B cell (primary cell): ENCODE data around the gene VTI1A. TPM values are rescaled to one million over a fixed set of nuclear protein-coding genes. Genes with fewer than 3 reads are reported as not detected.
"Not testable (repeated sequence)": the region's sequence is repeated elsewhere in the genome, so short reads cannot be mapped to it uniquely, and the experiment has no call there.

ENCODE experiments used
- ATAC-seq: fragments of 200-7000 bp; cut with Tn5 transposase; one replicate; pipeline ENCODE4 v1.10.0; 2021; ENCODE audit warnings: low read depth, mild to moderate bottlenecking, moderate number of reproducible peaks, moderate library complexity
- CTCF ChIA-PET: fragments of 350-600 bp; sonication (Branson Sonifier 250); formaldehyde crosslinking; loops from one replicate; lab custom pipeline; 2021; ENCODE audit warnings: antibody characterized with exemption, inconsistent platforms; lab: Charles Lee
- POLR2A ChIA-PET: fragments of 350-600 bp; sonication (Branson Sonifier 250); formaldehyde crosslinking; loops from one replicate; lab custom pipeline; 2021; ENCODE audit warnings: antibody characterized with exemption; lab: Charles Lee
- DNase-seq: peaks from one replicate; pipeline ENCODE4 v3.0.0; 2013
- H2AFZ ChIP-seq: 2 replicates; pipeline ENCODE4 v1.6.1; 2012; ENCODE audit warnings: mild to moderate bottlenecking, low read depth, low read length; ENCODE audit not compliant: insufficient read depth, poor library complexity, severe bottlenecking
- H3K27ac ChIP-seq, 2 donors: 1 replicate in 1 of 2; 2 replicates in 1 of 2; pipeline ENCODE4 v1.5.1; 2012 to 2013; ENCODE audit warnings: low read length in 2 of 2, mild to moderate bottlenecking in 2 of 2, moderate library complexity in 1 of 2
- H3K27me3 ChIP-seq, 4 experiments: fragments of 200-600 bp in 1 of 4; sonication (generic) in 1 of 4; replicated peaks in 1 of 4; 1 replicate in 2 of 4; 2 replicates in 2 of 4; pipeline versions ENCODE4 v1.6.1 to v1.7.0; 2013 to 2016; ENCODE audit warnings: low read length in 3 of 4, mild to moderate bottlenecking in 2 of 4, mixed read lengths in 1 of 4, moderate library complexity in 1 of 4; ENCODE audit not compliant: insufficient read depth in 4 of 4, control insufficient read depth in 3 of 4; ENCODE audit errors: control extremely low read depth in 1 of 4
- H3K36me3 ChIP-seq, 2 experiments: replicated peaks in 1 of 2; 1 replicate in 1 of 2; 2 replicates in 1 of 2; pipeline versions ENCODE4 v1.6.1 to v1.7.1; 2013; ENCODE audit warnings: low read length in 1 of 2; ENCODE audit not compliant: insufficient read depth in 2 of 2, control insufficient read depth in 1 of 2; ENCODE audit errors: control extremely low read depth in 1 of 2, extremely low read depth in 1 of 2
- H3K4me1 ChIP-seq, 2 donors: fragments of 200-600 bp in 1 of 2; sonication (generic) in 1 of 2; 1 replicate in 1 of 2; 2 replicates in 1 of 2; pipeline versions ENCODE4 v1.5.1 to v1.6.1; 2013 to 2017; ENCODE audit warnings: low read length in 2 of 2; ENCODE audit not compliant: control insufficient read depth in 2 of 2, insufficient read depth in 2 of 2
- H3K4me2 ChIP-seq: replicated peaks from 2 replicates; pipeline ENCODE3; 2012; ENCODE audit warnings: mild to moderate bottlenecking, low read depth, low read length; ENCODE audit not compliant: poor library complexity, severe bottlenecking
- H3K4me3 ChIP-seq, 5 experiments: fragments of 200-600 bp in 1 of 5; sonication (generic) in 1 of 5; 1 replicate in 3 of 5; 2 replicates in 2 of 5; pipeline versions ENCODE4 v1.5.1 to v1.7.0; 2011 to 2016; ENCODE audit warnings: low read length in 4 of 5, mild to moderate bottlenecking in 4 of 5, low read depth in 2 of 5, control low read depth in 1 of 5, moderate library complexity in 1 of 5; ENCODE audit not compliant: insufficient read depth in 1 of 5; ENCODE audit errors: control extremely low read depth in 1 of 5, extremely low read depth in 1 of 5
- H3K79me2 ChIP-seq: fragments of 200-600 bp; sonication (generic); one replicate; pipeline ENCODE4 v1.6.0; 2016; ENCODE audit warnings: low read length; ENCODE audit not compliant: control insufficient read depth, insufficient read depth
- H3K9ac ChIP-seq: fragments of 200-600 bp; sonication (generic); 2 replicates; pipeline ENCODE4 v1.6.1; 2017; ENCODE audit warnings: mild to moderate bottlenecking, low read length, moderate library complexity
- H3K9me3 ChIP-seq, 3 donors: one replicate each; pipeline versions ENCODE4 v1.6.1 to v1.7.1; 2013; ENCODE audit warnings: low read length in 2 of 3; ENCODE audit not compliant: control insufficient read depth in 2 of 3, insufficient read depth in 1 of 3; ENCODE audit errors: control extremely low read depth in 1 of 3
- H4K20me1 ChIP-seq: 2 replicates; pipeline ENCODE4 v1.6.0; 2012; ENCODE audit warnings: mild to moderate bottlenecking, low read length; ENCODE audit not compliant: insufficient read depth, control insufficient read depth, poor library complexity, severe bottlenecking
- H3K27ac Mint-ChIP-seq: one replicate; pipeline ENCODE4 v1.8.0; 2021; ENCODE audit warnings: mixed read lengths
- H3K27me3 Mint-ChIP-seq: one replicate; pipeline ENCODE4 v1.8.0; 2021; ENCODE audit warnings: mixed read lengths
- H3K4me1 Mint-ChIP-seq: one replicate; pipeline ENCODE4 v1.8.0; 2021; ENCODE audit warnings: mixed read lengths
- H3K4me3 Mint-ChIP-seq: one replicate; pipeline ENCODE4 v1.8.0; 2021; ENCODE audit warnings: mixed read lengths
- H3K9me3 Mint-ChIP-seq: one replicate; pipeline ENCODE4 v1.8.0; 2022; ENCODE audit warnings: mixed read lengths; ENCODE audit not compliant: insufficient read depth
- EZH2 ChIP-seq: IDR thresholded peaks from 2 replicates; pipeline ENCODE4 v1.6.1; 2012; ENCODE audit warnings: borderline replicate concordance, low read depth, mild to moderate bottlenecking, moderate library complexity, low read length; ENCODE audit not compliant: insufficient read depth, poor library complexity, severe bottlenecking
- WGBS: methylation state at CpG from one replicate; pipeline ENCODE4 v1.1.5; 2013; ENCODE audit warnings: missing lambda C conversion rate; ENCODE audit not compliant: insufficient coverage; 5-methylcytosine and 5-hydroxymethylcytosine counted together
- intact Hi-C: fragments of 100-400 bp; cut with micrococcal nuclease; formaldehyde crosslinking; loops from one replicate; pipeline ENCODE4 v1.10.0; 2022
- polyA plus RNA-seq: library from polyadenylated mRNA; depleted of rRNA; stranded (reverse); fragments of >200 nt; gene quantifications from 2 replicates; pipeline ENCODE4 v1.2.3, GENCODE V29; 2012
- total RNA-seq, 2 donors: library from RNA; stranded (reverse); fragments of 120-200 nt in 1 of 2; gene quantifications; 1 replicate in 1 of 2; 2 replicates in 1 of 2; pipeline versions ENCODE4 v1.2.3 to v1.2.4, GENCODE V29; 2013 to 2022
- TF ChIP-seq, protein P1 (sequence below): fragments of 200-600 bp; IDR thresholded peaks from one replicate; pipeline ENCODE4 v1.8.0; 2022; ENCODE audit warnings: antibody characterized with exemption, mild to moderate bottlenecking

Gene VTI1A
- total and polyA plus RNA-seq, 2 donors (not counting 1 experiment from before 2014, with no cell fraction given): 20.0 to 84.1 TPM

DNA sequence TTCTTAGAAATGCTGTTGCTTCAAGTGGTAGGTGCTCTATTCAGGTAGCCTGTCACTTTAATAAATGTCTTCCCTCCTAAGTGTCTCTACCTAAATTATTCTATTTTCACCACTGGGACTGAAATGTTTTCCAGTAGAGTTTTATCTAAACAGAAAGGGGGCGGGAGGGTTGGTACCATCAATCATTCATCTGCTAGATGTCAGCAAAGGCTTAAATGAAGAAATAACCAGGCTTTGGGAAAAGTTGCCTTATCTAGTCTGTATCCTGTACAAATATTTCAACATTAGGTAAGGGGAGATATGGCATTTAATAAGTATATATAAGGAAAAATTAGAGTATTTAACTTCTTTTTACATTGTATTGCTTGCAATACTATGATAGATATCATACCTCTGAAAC, 51.8 kb downstream of the VTI1A start:
- Histone ChIP-seq H3K9ac (no peak overlapping the region), H3K9me3 (no peaks in the 10 kb centered on the region), H3K79me2 (peaks cover 26% of the 10 kb centered on the region), H2AFZ (no peak overlapping the region), H3K4me2 (no peak overlapping the region), H3K4me1 (no peaks in the 10 kb centered on the region), H4K20me1 (no peaks in the 10 kb centered on the region), H3K36me3 (peaks cover 0 to 2% of the 10 kb centered on the region in 2 experiments), H3K4me3 (no peak overlapping the region), H3K27me3 (no peaks in the 10 kb centered on the region), H3K27ac (no peak overlapping the region)
- ChIA-PET POLR2A (no interaction called here), CTCF (interaction anchor here (2.2 kb wide), 1 partner anchor 27 kb away, joined by 8 read pairs; no protein-coding TSS in a partner anchor)
- no CpG with 5 or more reads among the region's 1 CpG for WGBS
- Mint-ChIP-seq H3K4me3 (no peak overlapping the region), H3K4me1 (no peaks in the 10 kb centered on the region), H3K9me3 (no peaks in the 10 kb centered on the region), H3K27me3 (no peaks in the 10 kb centered on the region), H3K27ac (no peak overlapping the region)
- intact Hi-C loops: no loop called here
- ATAC-seq (no peak), DNase-seq (no peak)
- TF ChIP-seq, protein P1, sequence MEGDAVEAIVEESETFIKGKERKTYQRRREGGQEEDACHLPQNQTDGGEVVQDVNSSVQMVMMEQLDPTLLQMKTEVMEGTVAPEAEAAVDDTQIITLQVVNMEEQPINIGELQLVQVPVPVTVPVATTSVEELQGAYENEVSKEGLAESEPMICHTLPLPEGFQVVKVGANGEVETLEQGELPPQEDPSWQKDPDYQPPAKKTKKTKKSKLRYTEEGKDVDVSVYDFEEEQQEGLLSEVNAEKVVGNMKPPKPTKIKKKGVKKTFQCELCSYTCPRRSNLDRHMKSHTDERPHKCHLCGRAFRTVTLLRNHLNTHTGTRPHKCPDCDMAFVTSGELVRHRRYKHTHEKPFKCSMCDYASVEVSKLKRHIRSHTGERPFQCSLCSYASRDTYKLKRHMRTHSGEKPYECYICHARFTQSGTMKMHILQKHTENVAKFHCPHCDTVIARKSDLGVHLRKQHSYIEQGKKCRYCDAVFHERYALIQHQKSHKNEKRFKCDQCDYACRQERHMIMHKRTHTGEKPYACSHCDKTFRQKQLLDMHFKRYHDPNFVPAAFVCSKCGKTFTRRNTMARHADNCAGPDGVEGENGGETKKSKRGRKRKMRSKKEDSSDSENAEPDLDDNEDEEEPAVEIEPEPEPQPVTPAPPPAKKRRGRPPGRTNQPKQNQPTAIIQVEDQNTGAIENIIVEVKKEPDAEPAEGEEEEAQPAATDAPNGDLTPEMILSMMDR: no peak
- TF ChIP-seq EZH2: no peak

GRCh38 chr10:112499985-112500384, 53.0 kb downstream of the VTI1A start:
- H3K27ac ChIP-seq, H3K4me3 Mint-ChIP-seq, H3K27me3 Mint-ChIP-seq, H3K36me3 ChIP-seq, ATAC-seq, H3K4me1 ChIP-seq, H3K9me3 Mint-ChIP-seq, H3K4me3 ChIP-seq, POLR2A ChIA-PET, H3K9ac ChIP-seq, intact Hi-C loops, H2AFZ ChIP-seq, H3K27me3 ChIP-seq, H3K27ac Mint-ChIP-seq, H3K9me3 ChIP-seq, H4K20me1 ChIP-seq, CTCF ChIA-PET, H3K4me2 ChIP-seq, H3K4me1 Mint-ChIP-seq, DNase-seq: not testable (repeated sequence)
- H3K79me2 ChIP-seq: peaks cover 22% of the 10 kb centered on the region
- 100% methylated on average over 5 of the region's 8 CpGs for WGBS
